H9 (cell line): ENCODE data around the gene PLEKHA4. TPM values are rescaled to one million over a fixed set of nuclear protein-coding genes. Genes with fewer than 3 reads are reported as not detected.

Source experiments
- DNase-seq: peaks from one replicate; pipeline ENCODE4 v3.0.0-alpha.2; 2017
- H2AFZ ChIP-seq: one replicate; pipeline ENCODE4 v1.6.1; 2013; ENCODE audit warnings: mild to moderate bottlenecking, low read length, control low read depth, moderate library complexity
- H2AK5ac ChIP-seq: 2 replicates; pipeline ENCODE4 v1.6.1; 2013; ENCODE audit warnings: low read length, control low read depth, mixed read lengths; ENCODE audit not compliant: insufficient read length
- H2BK120ac ChIP-seq: one replicate; pipeline ENCODE4 v1.6.1; 2013; ENCODE audit warnings: low read depth, mild to moderate bottlenecking, low read length, control low read depth, inconsistent platforms; ENCODE audit not compliant: poor library complexity, severe bottlenecking
- H2BK12ac ChIP-seq: 2 replicates; pipeline ENCODE4 v1.6.1; 2013; ENCODE audit warnings: low read length, control low read depth, mixed read lengths, low read depth; ENCODE audit not compliant: insufficient read length
- H2BK15ac ChIP-seq: 2 replicates; pipeline ENCODE4 v1.6.1; 2013; ENCODE audit warnings: low read depth, low read length, control low read depth
- H2BK20ac ChIP-seq: one replicate; pipeline ENCODE4 v1.6.1; 2013; ENCODE audit warnings: low read depth, mild to moderate bottlenecking, low read length, control low read depth, inconsistent platforms; ENCODE audit not compliant: poor library complexity, severe bottlenecking
- H2BK5ac ChIP-seq: 2 replicates; pipeline ENCODE4 v1.6.1; 2013; ENCODE audit warnings: low read length, control low read depth, mixed read lengths; ENCODE audit not compliant: insufficient read length
- H3K14ac ChIP-seq: 2 replicates; pipeline ENCODE4 v1.6.1; 2013; ENCODE audit warnings: low read length, control low read depth; ENCODE audit not compliant: insufficient read depth
- H3K18ac ChIP-seq: 2 replicates; pipeline ENCODE4 v1.6.1; 2013; ENCODE audit warnings: low read depth, mild to moderate bottlenecking, mixed read lengths, low read length, control low read depth; ENCODE audit not compliant: insufficient read length
- H3K23ac ChIP-seq: 2 replicates; pipeline ENCODE4 v1.6.1; 2013; ENCODE audit warnings: low read length, control low read depth, mixed read lengths, low read depth; ENCODE audit not compliant: insufficient read length
- H3K23me2 ChIP-seq: 2 replicates; pipeline ENCODE4 v1.6.1; 2013; ENCODE audit warnings: low read depth, mild to moderate bottlenecking, mixed read lengths, low read length, control low read depth; ENCODE audit not compliant: insufficient read length, poor library complexity, severe bottlenecking
- H3K27ac ChIP-seq: 2 replicates; pipeline ENCODE4 v1.5.1; 2013; ENCODE audit warnings: low read length, control low read depth, mixed read lengths, low read depth; ENCODE audit not compliant: insufficient read length
- H3K27me3 ChIP-seq: 2 replicates; pipeline ENCODE4 v1.6.1; 2013; ENCODE audit warnings: low read length, control low read depth, inconsistent platforms; ENCODE audit not compliant: insufficient read depth
- H3K4ac ChIP-seq: 2 replicates; pipeline ENCODE4 v1.6.1; 2013; ENCODE audit warnings: low read depth, mild to moderate bottlenecking, control low read depth, inconsistent platforms, low read length, moderate library complexity
- H3K4me1 ChIP-seq: 2 replicates; pipeline ENCODE4 v1.6.1; 2013; ENCODE audit warnings: low read length, control low read depth, inconsistent platforms; ENCODE audit not compliant: insufficient read depth
- H3K4me2 ChIP-seq: 2 replicates; pipeline ENCODE4 v1.6.1; 2013; ENCODE audit warnings: low read length, control low read depth, mixed read lengths; ENCODE audit not compliant: insufficient read length, insufficient read depth
- H3K56ac ChIP-seq: 2 replicates; pipeline ENCODE4 v1.6.1; 2013; ENCODE audit warnings: low read depth, mild to moderate bottlenecking, mixed read lengths, low read length, control low read depth; ENCODE audit not compliant: insufficient read length
- H3K79me1 ChIP-seq: 2 replicates; pipeline ENCODE4 v1.6.1; 2013; ENCODE audit warnings: low read depth, mild to moderate bottlenecking, moderate library complexity, low read length, control low read depth, inconsistent platforms; ENCODE audit not compliant: insufficient read depth, poor library complexity, severe bottlenecking
- H3K79me2 ChIP-seq: 2 replicates; pipeline ENCODE4 v1.6.1; 2013; ENCODE audit warnings: low read length, control low read depth, inconsistent platforms; ENCODE audit not compliant: insufficient read depth
- H3K9ac ChIP-seq: 2 replicates; pipeline ENCODE4 v1.6.1; 2013; ENCODE audit warnings: low read length, control low read depth, mixed read lengths; ENCODE audit not compliant: insufficient read length; ENCODE audit errors: extremely low read depth
- H3K9me3 ChIP-seq: one replicate; pipeline ENCODE4 v1.6.1; 2013; ENCODE audit warnings: low read depth, low read length, inconsistent platforms; ENCODE audit not compliant: control insufficient read depth
- H3T11ph ChIP-seq: one replicate; pipeline ENCODE4 v1.6.1; 2013; ENCODE audit warnings: mild to moderate bottlenecking, low read length, control low read depth, inconsistent platforms
- H4K20me1 ChIP-seq: one replicate; pipeline ENCODE4 v1.6.1; 2013; ENCODE audit not compliant: control insufficient read depth, insufficient read length, insufficient read depth
- H4K5ac ChIP-seq: 2 replicates; pipeline ENCODE4 v1.6.1; 2013; ENCODE audit warnings: low read depth, mild to moderate bottlenecking, mixed read lengths, low read length, control low read depth; ENCODE audit not compliant: insufficient read length
- H4K8ac ChIP-seq: replicated peaks from 2 replicates; pipeline ENCODE4 v1.6.1; 2013; ENCODE audit warnings: low read length, control low read depth, mixed read lengths, low read depth; ENCODE audit not compliant: insufficient read length
- H4K91ac ChIP-seq: 2 replicates; pipeline ENCODE4 v1.6.1; 2013; ENCODE audit warnings: low read depth, mild to moderate bottlenecking, moderate library complexity, mixed read lengths, low read length, control low read depth; ENCODE audit not compliant: insufficient read length
- H3K27ac Mint-ChIP-seq, 3 experiments: 2 replicates in 2 of 3; 3 replicates in 1 of 3; pipeline ENCODE4 v1.8.0; 2020 to 2021; ENCODE audit warnings: mixed read lengths in 3 of 3, mild to moderate bottlenecking in 1 of 3, moderate library complexity in 1 of 3
- H3K27me3 Mint-ChIP-seq: 2 replicates; pipeline ENCODE4 v1.8.0; 2021; ENCODE audit warnings: low read depth, mild to moderate bottlenecking, moderate library complexity, mixed read lengths
- H3K36me3 Mint-ChIP-seq, 3 experiments: 2 replicates in 2 of 3; 3 replicates in 1 of 3; pipeline ENCODE4 v1.8.0; 2020 to 2021; ENCODE audit warnings: low read depth in 3 of 3, mixed read lengths in 3 of 3; ENCODE audit not compliant: insufficient read depth in 1 of 3
- H3K4me1 Mint-ChIP-seq, 2 experiments: 2 replicates each; pipeline ENCODE4 v1.8.0; 2020; ENCODE audit warnings: mixed read lengths in 2 of 2
- H3K4me3 Mint-ChIP-seq, 2 experiments: 2 replicates in 1 of 2; 3 replicates in 1 of 2; pipeline ENCODE4 v1.8.0; 2020 to 2021; ENCODE audit warnings: mild to moderate bottlenecking in 2 of 2, mixed read lengths in 2 of 2, moderate library complexity in 1 of 2
- H3K9me3 Mint-ChIP-seq, 2 experiments: 2 replicates in 1 of 2; 3 replicates in 1 of 2; pipeline ENCODE4 v1.8.0; 2020; ENCODE audit warnings: mild to moderate bottlenecking in 2 of 2, mixed read lengths in 2 of 2, moderate library complexity in 1 of 2
- WGBS: extraction: QIAGEN DNeasy Blood & Tissue Kit; methylation state at CpG from one replicate; pipeline ENCODE4 v1.1.7; 2013; ENCODE audit warnings: missing lambda C conversion rate, low lambda C conversion rate, mixed read lengths; ENCODE audit not compliant: insufficient read length; ENCODE audit errors: extremely low coverage; 5-methylcytosine and 5-hydroxymethylcytosine counted together
- total RNA-seq: library from RNA; stranded (reverse); gene quantifications from 2 replicates; pipeline ENCODE4 v1.2.1, GENCODE V29; 2021
- TF ChIP-seq, protein P1 (sequence below): fragments of 200-600 bp; sonication (generic); conservative IDR thresholded peaks from 3 replicates; pipeline ENCODE4 v1.8.0; 2021; ENCODE audit warnings: antibody characterized with exemption, mild to moderate bottlenecking

PLEKHA4 gene
- total RNA-seq, 1 experiment from 2014 or later = 15.3 TPM

DNA sequence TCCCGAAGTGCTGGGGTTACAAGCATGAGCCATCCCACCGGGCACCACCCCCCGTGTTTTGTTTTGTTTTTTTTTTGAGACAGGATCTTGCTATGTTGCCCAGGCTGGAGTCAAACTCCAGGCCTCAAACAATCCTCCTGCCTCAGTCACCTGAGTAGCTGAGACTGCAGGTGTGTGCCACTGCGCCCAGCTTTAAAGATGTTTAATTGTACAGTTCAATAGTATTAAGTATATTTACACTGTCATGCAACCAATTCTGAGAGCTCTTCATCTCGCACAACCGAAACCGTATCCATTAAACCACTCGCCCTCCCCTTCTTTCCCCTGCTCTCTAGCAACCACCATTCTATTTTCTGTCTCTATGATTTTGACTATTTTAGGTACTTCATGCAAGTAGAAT lies 47.3 kb upstream of the PLEKHA4 start:
- Histone ChIP-seq H4K91ac (no peak overlapping the region), H2AK5ac (no peak overlapping the region), H2BK15ac (no peak overlapping the region), H3K14ac (no peak overlapping the region), H3K9ac (no peak overlapping the region), H4K8ac (no peak overlapping the region), H3K23me2 (no peaks in the 10 kb centered on the region), H2BK5ac (no peak overlapping the region), H2BK120ac (no peak overlapping the region), H3K23ac (no peak overlapping the region), H3T11ph (no peak overlapping the region), H3K27me3 (no peaks in the 10 kb centered on the region), H3K79me2 (no peaks in the 10 kb centered on the region), H4K20me1 (no peaks in the 10 kb centered on the region), H3K27ac (no peak overlapping the region), H3K4ac (no peak overlapping the region), H3K9me3 (no peaks in the 10 kb centered on the region), H2BK20ac (no peak overlapping the region), H3K56ac (no peak overlapping the region), H3K4me1 (no peaks in the 10 kb centered on the region), H3K18ac (no peak overlapping the region), H2AFZ (no peak overlapping the region), H3K79me1 (no peaks in the 10 kb centered on the region), H2BK12ac (no peak overlapping the region), H4K5ac (no peak overlapping the region), H3K4me2 (no peak overlapping the region)
- Mint-ChIP-seq H3K36me3 (peaks cover 31 to 59% (median 56%) of the 10 kb centered on the region in 3 experiments), H3K9me3 (no peaks in the 10 kb centered on the region), H3K27me3 (no peaks in the 10 kb centered on the region), H3K4me1 (0 out of 4 replicates have a peak, but pooled peaks cover 0 to 2% of the 10 kb centered on the region in 2 experiments), H3K4me3 (no peak overlapping the region), H3K27ac (no peak overlapping the region)
- no peak for DNase-seq
- TF ChIP-seq, protein P1, sequence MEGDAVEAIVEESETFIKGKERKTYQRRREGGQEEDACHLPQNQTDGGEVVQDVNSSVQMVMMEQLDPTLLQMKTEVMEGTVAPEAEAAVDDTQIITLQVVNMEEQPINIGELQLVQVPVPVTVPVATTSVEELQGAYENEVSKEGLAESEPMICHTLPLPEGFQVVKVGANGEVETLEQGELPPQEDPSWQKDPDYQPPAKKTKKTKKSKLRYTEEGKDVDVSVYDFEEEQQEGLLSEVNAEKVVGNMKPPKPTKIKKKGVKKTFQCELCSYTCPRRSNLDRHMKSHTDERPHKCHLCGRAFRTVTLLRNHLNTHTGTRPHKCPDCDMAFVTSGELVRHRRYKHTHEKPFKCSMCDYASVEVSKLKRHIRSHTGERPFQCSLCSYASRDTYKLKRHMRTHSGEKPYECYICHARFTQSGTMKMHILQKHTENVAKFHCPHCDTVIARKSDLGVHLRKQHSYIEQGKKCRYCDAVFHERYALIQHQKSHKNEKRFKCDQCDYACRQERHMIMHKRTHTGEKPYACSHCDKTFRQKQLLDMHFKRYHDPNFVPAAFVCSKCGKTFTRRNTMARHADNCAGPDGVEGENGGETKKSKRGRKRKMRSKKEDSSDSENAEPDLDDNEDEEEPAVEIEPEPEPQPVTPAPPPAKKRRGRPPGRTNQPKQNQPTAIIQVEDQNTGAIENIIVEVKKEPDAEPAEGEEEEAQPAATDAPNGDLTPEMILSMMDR = no peak
- 100% methylated on average over 2 of the region's 8 CpGs for WGBS
